Inflammatory macrophage treated with lipopolysaccharide for 1 hour (primary cell): ENCODE data around the gene TAF11L13.

ENCODE experiments used
- DNase-seq, 2 donors: peaks; one replicate each; pipeline ENCODE4 v3.0.0-alpha.2; 2020 to 2022

Gene TAF11L13

DNA sequence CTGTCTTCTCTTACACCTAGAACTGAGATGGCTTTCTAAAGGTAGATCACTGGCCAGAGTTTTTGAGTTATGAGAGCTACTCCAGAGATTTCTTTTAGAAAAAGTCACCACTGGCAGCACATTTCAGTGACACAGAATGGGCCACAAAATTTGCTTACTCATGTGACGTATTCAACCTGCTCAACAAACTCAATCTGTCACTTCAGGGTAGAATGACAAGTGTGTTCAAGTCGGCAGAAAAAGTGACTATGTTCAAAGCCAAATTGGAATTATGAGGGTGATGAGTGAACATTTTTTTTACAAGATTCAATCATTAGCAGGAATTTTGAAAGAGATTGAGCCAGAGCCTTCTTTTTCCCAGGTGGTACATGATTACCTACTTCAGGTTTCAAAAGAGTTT lies 48.8 kb downstream of the TAF11L13 start:
- no peak for DNase-seq
